ENCODE results near the gene LCORL.
"Not testable (repeated sequence)": the region's sequence is repeated elsewhere in the genome, so short reads cannot be mapped to it uniquely, and the experiment has no call there.

LCORL gene

GRCh38 chr4:17865866-17866363, 155.6 kb downstream of the LCORL start:
- Mint-ChIP-seq H3K4me3 (no peak overlapping the region), H3K9me3 (peaks cover 12% of the 10 kb centered on the region), H3K27me3 (no peaks in the 10 kb centered on the region), H3K4me1 (no peaks in the 10 kb centered on the region), H3K27ac (no peak overlapping the region), H3K36me3 (peaks cover 20% of the 10 kb centered on the region)

DNA sequence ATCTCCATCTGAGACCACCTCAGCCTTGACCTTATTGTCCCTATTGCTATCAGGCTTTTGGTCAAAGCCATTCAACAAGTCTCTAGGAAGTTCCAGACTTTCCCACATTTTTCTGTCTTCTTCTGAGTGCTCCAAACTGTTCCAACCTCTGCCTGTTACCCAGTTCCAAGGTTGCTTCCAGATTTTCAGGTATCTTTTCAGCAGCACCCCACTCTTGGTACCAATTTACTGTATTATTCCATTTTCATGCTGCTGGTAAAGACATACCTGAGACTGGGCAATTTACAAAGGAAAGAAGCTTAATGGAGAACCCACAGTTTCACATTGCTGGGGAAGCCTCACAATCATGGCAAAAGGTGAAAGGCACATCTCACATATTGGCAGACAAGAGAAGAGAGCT, 159.6 kb downstream of the LCORL start:
- Mint-ChIP-seq H3K9me3 (peaks cover 18% of the 10 kb centered on the region), H3K36me3 (peaks cover 32% of the 10 kb centered on the region)
- not testable (repeated sequence) for H3K27ac Mint-ChIP-seq, H3K27me3 Mint-ChIP-seq, H3K4me3 Mint-ChIP-seq, H3K4me1 Mint-ChIP-seq

GRCh38 chr4:17859793-17860406, 161.7 kb downstream of the LCORL start:
- H3K27me3 Mint-ChIP-seq = no peaks in the 10 kb centered on the region
- peaks cover 30% of the 10 kb centered on the region for H3K36me3 Mint-ChIP-seq
- peaks cover 18% of the 10 kb centered on the region for H3K9me3 Mint-ChIP-seq
- no peaks in the 10 kb centered on the region for H3K4me1 Mint-ChIP-seq
- no peak overlapping the region for H3K4me3 Mint-ChIP-seq
- H3K27ac Mint-ChIP-seq = no peak overlapping the region

DNA sequence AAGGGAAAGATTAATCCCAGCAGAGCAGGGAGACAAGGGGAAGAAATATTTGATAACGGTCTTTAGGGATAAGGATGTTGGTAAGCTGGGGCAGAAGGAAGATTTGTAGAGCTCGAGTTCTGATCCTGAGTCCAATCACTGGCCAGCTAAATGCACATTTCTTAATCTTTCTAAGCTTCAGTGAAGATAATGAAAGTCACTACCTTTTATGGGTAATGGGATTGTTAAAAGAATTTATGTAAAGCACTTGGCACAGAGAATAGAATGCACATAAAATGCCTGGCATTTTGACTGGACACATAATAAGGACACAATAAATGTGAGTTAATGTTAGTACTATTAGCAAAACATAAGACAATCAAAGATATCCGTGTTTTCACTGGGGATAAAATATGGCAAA, 167.5 kb downstream of the LCORL start:
- H3K27ac Mint-ChIP-seq = no peak overlapping the region

DNA sequence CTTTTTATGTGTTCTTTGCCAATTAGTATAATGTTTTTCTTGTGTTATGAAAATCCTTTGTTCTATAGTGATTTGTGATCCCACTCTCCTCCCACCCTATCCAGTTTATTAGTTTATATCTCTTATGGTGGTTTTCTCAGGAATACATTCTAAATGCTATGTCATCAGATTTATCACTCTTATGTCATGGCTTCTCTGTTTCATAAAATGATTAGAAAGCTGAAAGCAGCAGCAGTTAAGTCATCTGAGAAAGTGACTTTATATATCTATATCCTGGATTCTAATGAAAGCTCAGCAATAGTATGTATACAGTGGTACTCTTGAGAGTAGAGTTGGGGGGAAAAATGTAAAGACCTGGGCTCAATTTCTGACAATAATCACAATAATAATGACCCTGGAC, 169.6 kb downstream of the LCORL start:
- Mint-ChIP-seq H3K4me1 (no peaks in the 10 kb centered on the region), H3K27me3 (no peaks in the 10 kb centered on the region), H3K27ac (no peak overlapping the region), H3K36me3 (peaks cover 1% of the 10 kb centered on the region), H3K4me3 (no peak overlapping the region), H3K9me3 (no peaks in the 10 kb centered on the region)

More for the DNA sequence above, 167.5 kb downstream of the LCORL start:
- peaks cover 6% of the 10 kb centered on the region for H3K9me3 Mint-ChIP-seq
- no peak overlapping the region for H3K4me3 Mint-ChIP-seq
- H3K36me3 Mint-ChIP-seq = peaks cover 5% of the 10 kb centered on the region
- no peaks in the 10 kb centered on the region for H3K4me1 Mint-ChIP-seq
- no peaks in the 10 kb centered on the region for H3K27me3 Mint-ChIP-seq

DNA sequence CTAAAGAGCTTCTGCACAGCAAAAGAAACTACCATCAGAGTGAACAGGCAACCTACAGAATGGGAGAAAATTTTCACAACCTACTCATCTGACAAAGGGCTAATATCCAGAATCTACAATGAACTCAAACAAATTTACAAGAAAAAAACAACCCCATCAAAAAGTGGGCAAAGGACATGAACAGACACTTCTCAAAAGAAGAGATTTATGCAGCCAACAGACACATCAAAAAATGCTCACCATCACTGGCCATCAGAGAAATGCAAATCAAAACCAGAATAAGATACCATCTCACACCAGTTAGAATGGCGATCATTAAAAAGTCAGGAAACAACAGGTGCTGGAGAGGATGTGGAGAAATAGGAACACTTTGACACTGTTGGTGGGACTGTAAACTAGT, 171.3 kb downstream of the LCORL start:
- not testable (repeated sequence) for H3K4me1 Mint-ChIP-seq, H3K36me3 Mint-ChIP-seq, H3K4me3 Mint-ChIP-seq, H3K9me3 Mint-ChIP-seq, H3K27ac Mint-ChIP-seq, H3K27me3 Mint-ChIP-seq

- no peak overlapping the region for H3K4me3 Mint-ChIP-seq
- H3K27me3 Mint-ChIP-seq = no peaks in the 10 kb centered on the region
- H3K27ac Mint-ChIP-seq = no peak overlapping the region
- H3K9me3 Mint-ChIP-seq = no peaks in the 10 kb centered on the region
- peaks cover 3% of the 10 kb centered on the region for H3K36me3 Mint-ChIP-seq
- no peaks in the 10 kb centered on the region for H3K4me1 Mint-ChIP-seq
Observed at GRCh38 chr4:17846266-17846665, 175.3 kb downstream of the LCORL start.

GRCh38 chr4:17823871-17824669, 197.5 kb downstream of the LCORL start:
- Mint-ChIP-seq H3K27me3 (no peaks in the 10 kb centered on the region), H3K36me3 (no peaks in the 10 kb centered on the region), H3K27ac (no peak overlapping the region), H3K4me1 (no peaks in the 10 kb centered on the region), H3K9me3 (no peaks in the 10 kb centered on the region), H3K4me3 (no peak overlapping the region)

- H3K4me1 Mint-ChIP-seq = peaks cover 7% of the 10 kb centered on the region
- H3K27me3 Mint-ChIP-seq = no peaks in the 10 kb centered on the region
- no peaks in the 10 kb centered on the region for H3K36me3 Mint-ChIP-seq
- no peak overlapping the region for H3K4me3 Mint-ChIP-seq
- H3K9me3 Mint-ChIP-seq = no peaks in the 10 kb centered on the region
- no peak overlapping the region for H3K27ac Mint-ChIP-seq
Observed at GRCh38 chr4:17817027-17817426, 204.5 kb downstream of the LCORL start.

DNA sequence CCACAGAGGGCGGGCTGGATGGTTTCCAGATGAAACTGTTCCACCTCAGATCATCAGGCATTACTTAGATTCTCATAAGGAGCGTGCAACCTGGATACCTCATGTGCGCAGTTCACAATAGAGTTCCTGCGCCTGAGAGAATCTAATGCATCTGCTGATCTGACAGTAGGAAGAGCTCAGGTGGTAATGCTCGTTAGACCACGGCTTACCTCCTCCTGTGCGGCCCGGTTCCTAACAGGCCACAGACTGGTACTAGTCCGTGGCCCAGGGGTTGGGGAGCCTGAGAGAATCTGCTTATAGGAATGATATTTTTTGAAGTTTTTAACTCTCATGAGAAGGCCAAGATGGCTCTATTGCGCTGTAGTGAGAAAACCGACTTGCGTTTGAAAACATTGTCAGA, 205.4 kb downstream of the LCORL start:
- H3K27ac Mint-ChIP-seq = no peak overlapping the region
- H3K9me3 Mint-ChIP-seq = no peaks in the 10 kb centered on the region
- no peaks in the 10 kb centered on the region for H3K27me3 Mint-ChIP-seq
- peaks cover 12% of the 10 kb centered on the region for H3K4me1 Mint-ChIP-seq
- H3K36me3 Mint-ChIP-seq = no peaks in the 10 kb centered on the region
- H3K4me3 Mint-ChIP-seq = no peak overlapping the region

GRCh38 chr4:17814140-17814539, 207.4 kb downstream of the LCORL start:
- H3K27ac Mint-ChIP-seq = no peak overlapping the region
- H3K4me3 Mint-ChIP-seq = no peak overlapping the region
- no peaks in the 10 kb centered on the region for H3K36me3 Mint-ChIP-seq
- H3K4me1 Mint-ChIP-seq = peaks cover 12% of the 10 kb centered on the region
- no peaks in the 10 kb centered on the region for H3K27me3 Mint-ChIP-seq
- no peaks in the 10 kb centered on the region for H3K9me3 Mint-ChIP-seq

GRCh38 chr4:17812801-17813200, 208.8 kb downstream of the LCORL start:
- no peak overlapping the region for H3K4me3 Mint-ChIP-seq
- no peaks in the 10 kb centered on the region for H3K9me3 Mint-ChIP-seq
- peaks cover 3% of the 10 kb centered on the region for H3K36me3 Mint-ChIP-seq
- H3K4me1 Mint-ChIP-seq = peaks cover 21% of the 10 kb centered on the region
- no peak overlapping the region for H3K27ac Mint-ChIP-seq
- no peaks in the 10 kb centered on the region for H3K27me3 Mint-ChIP-seq

DNA sequence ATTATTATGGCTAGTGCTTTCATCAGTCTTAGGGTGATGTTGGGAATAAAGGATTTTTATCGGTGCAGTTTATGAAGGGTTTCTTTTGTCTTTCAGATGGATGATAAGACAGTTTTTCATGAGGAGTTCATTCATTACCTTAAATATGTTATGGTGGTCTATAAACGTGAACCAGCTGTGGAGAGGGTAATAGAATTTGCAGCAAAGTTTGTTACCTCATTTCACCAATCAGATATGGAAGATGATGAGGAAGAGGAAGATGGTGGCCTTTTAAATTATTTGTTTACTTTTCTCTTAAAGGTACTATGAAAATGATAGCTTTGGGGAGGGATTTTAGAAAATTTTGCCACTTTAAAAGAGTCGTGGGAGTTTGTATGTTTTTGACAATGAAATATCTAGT, 209.4 kb downstream of the LCORL start:
- peaks cover 3% of the 10 kb centered on the region for H3K36me3 Mint-ChIP-seq
- H3K9me3 Mint-ChIP-seq = no peaks in the 10 kb centered on the region
- H3K27ac Mint-ChIP-seq = no peak overlapping the region
- H3K27me3 Mint-ChIP-seq = no peaks in the 10 kb centered on the region
- peaks cover 22% of the 10 kb centered on the region for H3K4me1 Mint-ChIP-seq
- H3K4me3 Mint-ChIP-seq = peak overlapping the region; percentile 97

- Mint-ChIP-seq H3K27me3 (no peaks in the 10 kb centered on the region), H3K27ac (peak overlapping the region; percentile 99), H3K36me3 (peaks cover 3% of the 10 kb centered on the region), H3K4me3 (peak overlapping the region; percentile 97), H3K4me1 (peaks cover 31% of the 10 kb centered on the region), H3K9me3 (no peaks in the 10 kb centered on the region)
Observed at GRCh38 chr4:17811078-17811603, 210.4 kb downstream of the LCORL start.

DNA sequence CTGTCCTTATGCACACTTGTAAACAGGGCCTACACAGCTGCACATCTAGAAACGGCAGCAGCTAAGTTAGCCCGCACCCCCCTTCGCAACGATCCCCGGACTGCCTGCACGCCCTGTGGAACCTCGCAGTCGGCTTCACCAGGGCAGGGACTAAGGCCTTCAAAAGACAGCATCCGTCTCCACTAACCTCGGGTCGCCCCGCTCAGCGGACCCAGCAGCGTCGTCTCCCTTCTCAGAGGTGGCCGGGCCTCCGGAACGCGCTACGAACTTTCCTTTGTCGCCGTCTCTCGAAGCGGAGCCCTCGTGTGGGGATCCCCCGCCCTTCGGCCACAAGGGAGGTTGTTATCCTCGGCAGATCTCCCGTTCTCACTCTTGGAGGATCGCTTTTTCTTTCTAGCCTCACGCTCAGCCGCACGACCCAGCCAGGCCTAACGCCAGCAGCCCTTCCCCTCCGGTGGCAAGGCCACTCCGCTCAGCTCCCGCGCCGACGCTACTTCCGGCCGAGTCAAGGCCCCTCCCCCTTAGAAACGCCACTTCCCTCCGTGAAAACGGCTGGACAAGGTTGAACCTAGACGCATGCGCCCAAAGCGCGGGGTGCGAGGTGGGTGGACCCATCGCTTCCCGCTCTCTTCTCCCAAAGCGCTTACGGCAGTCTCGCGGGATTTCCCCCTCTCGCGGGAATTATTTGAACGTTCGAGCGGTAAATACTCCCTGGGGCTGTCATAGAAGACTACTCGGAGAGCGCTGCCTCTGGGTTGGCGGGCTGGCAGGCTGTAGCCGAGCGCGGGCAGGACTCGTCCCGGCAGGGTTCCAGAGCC, 211.1 kb downstream of the LCORL start, which contains the start of the genes DCAF16 and NCAPG:
Gene DCAF16 (minus strand): TSS at position 498 of the 818 bp plus-strand sequence. CDS start 6,616 bp downstream, outside the sequence.
Gene NCAPG (plus strand): TSS at position 720 of the 818 bp plus-strand sequence. CDS start 99 bp downstream, outside the sequence.
- Mint-ChIP-seq H3K9me3 (no peaks in the 10 kb centered on the region), H3K36me3 (peaks cover 3% of the 10 kb centered on the region), H3K4me3 (peak within 1 kb of the TSS; percentile 97), H3K27ac (peak within 1 kb of the TSS; percentile 99), H3K27me3 (no peaks in the 10 kb centered on the region), H3K4me1 (peaks cover 38% of the 10 kb centered on the region)
